Erythroblast (primary cell): ENCODE measurements around the gene SZRD1.

Experiments
- DNase-seq, 2 experiments: peaks; one replicate each; lab custom pipeline; 2025; lab: John Stamatoyannopoulos, UW
- GATA1 ChIP-seq: IDR thresholded peaks from 2 replicates; pipeline ENCODE4 v1.6.1; 2011; ENCODE audit warnings: low read depth, mild to moderate bottlenecking, control low read depth, low read length, moderate library complexity
- POLR2A ChIP-seq: IDR thresholded peaks from 2 replicates; pipeline ENCODE4 v1.6.1; 2011; ENCODE audit warnings: mild to moderate bottlenecking, low read length

SZRD1 gene

GRCh38 chr1:16394977-16395376 is 27.9 kb downstream of the SZRD1 start:
- DNase-seq, result no peak
- TF ChIP-seq GATA1 (no peak), POLR2A (no peak)

DNA sequence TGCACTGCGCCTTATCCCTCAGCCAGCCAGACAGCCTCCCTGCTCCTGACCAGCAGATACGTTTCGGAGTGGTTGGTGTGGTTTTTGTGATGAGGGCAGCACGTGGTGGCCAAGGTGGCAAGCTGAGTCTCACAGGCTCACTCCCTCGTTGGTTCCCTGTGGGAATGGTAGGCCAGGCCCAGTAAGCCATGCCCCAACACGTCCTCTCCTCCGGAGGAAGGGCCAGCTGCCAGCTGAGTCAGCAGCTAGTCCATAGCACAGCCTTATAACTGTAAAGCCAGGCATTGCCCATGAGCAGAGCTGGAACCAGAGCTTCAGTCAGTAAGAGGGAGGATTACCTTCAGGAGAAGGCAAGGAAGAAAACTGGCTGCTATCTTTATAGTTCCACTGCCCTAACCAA is 29.5 kb downstream of the SZRD1 start:
- no peak for DNase-seq
- no peak for TF ChIP-seq POLR2A
- no peak for TF ChIP-seq GATA1

- TF ChIP-seq POLR2A (no peak), GATA1 (no peak)
- DNase-seq, result no peak
These were observed 30.1 kb downstream of the SZRD1 start for GRCh38 chr1:16397120-16397519.

GRCh38 chr1:16398371-16398953 is 31.4 kb downstream of the SZRD1 start:
- TF ChIP-seq GATA1, result no peak
- TF ChIP-seq POLR2A, result no peak
- DNase-seq, result no peak

GRCh38 chr1:16402742-16403141 is 35.7 kb downstream of the SZRD1 start:
- no peak for DNase-seq
- no peak for TF ChIP-seq GATA1
- no peak for TF ChIP-seq POLR2A

DNA sequence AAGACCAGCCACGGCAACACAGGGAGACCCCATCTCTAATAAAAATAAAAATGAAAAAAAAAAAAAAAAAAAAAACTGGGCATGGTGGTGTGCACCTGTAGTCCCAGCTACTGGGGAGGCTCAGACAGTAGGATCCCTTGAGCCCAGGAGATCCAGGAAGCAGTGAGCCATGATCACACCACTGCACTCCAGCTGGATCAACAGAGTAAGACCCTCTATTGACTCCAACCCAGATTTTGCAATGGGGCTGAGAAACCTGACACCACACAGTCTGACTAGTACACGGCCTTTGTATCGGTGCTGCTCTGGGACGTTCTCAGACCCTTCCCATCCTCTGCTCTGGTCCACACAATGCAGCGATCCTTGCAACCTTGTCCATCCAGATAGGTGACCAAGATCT is 38.4 kb downstream of the SZRD1 start:
- TF ChIP-seq GATA1, result no peak
- TF ChIP-seq POLR2A, result no peak
- DNase-seq, result no peak

GRCh38 chr1:16406868-16407267 is 39.8 kb downstream of the SZRD1 start:
- no peak for DNase-seq
- TF ChIP-seq POLR2A, result no peak
- no peak for TF ChIP-seq GATA1

- no peak for DNase-seq
- no peak for TF ChIP-seq GATA1
- no peak for TF ChIP-seq POLR2A
These were observed 42.6 kb downstream of the SZRD1 start for GRCh38 chr1:16409536-16410152.

- TF ChIP-seq POLR2A, result no peak
- no peak for TF ChIP-seq GATA1
- no peak for DNase-seq
These were observed 43.8 kb downstream of the SZRD1 start for GRCh38 chr1:16410803-16411202.

- TF ChIP-seq GATA1, result no peak
- no peak for TF ChIP-seq POLR2A
- no peak for DNase-seq
These were observed 46.1 kb downstream of the SZRD1 start for GRCh38 chr1:16413191-16413590.

DNA sequence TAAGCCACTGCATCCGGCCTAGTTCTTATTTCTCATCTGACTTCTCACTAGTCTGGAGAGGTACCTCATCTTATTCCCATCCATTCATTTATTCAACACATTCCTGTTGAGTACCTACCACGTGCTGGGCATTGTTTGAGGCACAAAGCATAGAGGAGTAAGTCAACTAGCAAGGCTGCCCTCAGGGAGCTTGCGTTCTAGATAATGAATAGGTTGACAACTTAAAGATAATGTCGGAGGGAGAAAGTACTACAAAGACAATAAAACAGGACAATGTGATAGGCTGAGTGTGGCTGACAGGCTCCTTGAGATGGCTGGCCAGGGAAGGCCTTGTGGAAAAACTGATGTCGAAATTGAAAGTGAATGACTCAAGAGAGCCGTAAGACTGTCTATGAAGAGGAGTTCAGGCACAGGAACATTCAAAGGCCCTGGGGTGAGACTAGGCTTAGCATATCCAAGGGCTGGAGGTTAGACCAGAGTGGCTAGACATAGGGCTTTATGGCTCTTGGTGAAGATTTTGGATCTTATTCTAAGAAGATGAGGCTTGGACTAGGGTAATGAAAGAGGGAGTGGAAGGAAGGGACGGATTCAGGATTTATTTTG is 51.9 kb downstream of the SZRD1 start:
- DNase-seq, result no peak
- no peak for TF ChIP-seq POLR2A
- TF ChIP-seq GATA1, result no peak

DNA sequence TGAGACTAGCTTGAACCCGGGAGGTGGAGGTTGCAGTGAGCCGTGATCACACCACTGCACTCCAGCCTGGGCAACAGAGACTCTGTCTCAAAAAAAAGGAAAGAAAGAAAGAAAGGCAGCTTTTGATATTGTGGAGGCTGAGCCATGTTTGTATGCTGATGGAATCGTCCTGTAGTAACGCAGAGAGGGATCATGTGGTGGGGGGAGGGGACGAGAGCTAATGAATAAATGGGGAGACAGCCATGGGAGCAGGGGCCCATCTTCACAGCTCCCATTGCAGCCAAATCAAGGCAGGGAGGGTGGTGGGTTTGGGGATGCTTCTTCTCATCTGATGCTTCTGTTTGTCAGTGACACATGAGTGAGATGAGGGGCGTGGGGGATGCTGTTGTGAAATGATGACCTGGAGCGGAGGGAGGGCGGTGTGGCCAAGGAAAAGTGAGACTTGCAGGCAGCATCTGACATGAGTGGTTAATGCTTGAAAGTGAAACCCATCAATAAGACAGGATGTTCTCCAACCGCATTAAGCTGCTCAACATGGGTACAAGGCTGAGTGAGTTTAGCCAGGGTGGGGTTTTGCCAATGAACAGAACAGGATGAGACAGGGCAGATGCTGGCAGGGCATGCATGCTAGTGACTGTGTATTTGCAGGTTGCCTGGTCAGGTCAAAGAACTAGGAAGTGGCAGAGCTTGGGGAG is 53.5 kb downstream of the SZRD1 start:
- TF ChIP-seq POLR2A (no peak), GATA1 (no peak)
- no peak for DNase-seq

GRCh38 chr1:16421201-16421600 is 54.2 kb downstream of the SZRD1 start:
- DNase-seq, result no peak
- TF ChIP-seq GATA1 (no peak), POLR2A (no peak)

DNA sequence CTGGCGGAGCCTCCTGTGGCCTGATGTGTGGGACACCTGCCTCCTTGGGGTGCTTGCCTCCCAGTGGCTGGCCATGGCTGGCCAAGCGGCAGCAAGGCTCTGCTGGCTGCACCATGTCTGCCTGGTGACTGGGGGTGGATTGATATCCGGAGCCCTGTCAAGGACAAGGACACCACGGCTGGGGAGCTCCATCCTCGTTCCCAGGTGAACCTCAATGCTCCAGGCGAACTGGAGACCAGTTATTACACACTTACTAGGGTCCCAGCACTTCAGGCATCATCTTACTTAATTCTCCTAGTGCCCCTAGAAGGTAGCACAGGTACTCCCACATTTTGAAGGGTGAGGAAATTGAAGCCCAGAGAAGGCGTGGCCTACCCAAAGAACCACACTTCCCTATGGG is 55.0 kb downstream of the SZRD1 start:
- TF ChIP-seq POLR2A (no peak), GATA1 (no peak)

More for the DNA sequence above, 55.0 kb downstream of the SZRD1 start:
- no peak for DNase-seq
